ENCODE measurements around the gene ADAMTSL3.

Gene ADAMTSL3

GRCh38 chr15:83654379-83655236 lies 685 bp downstream of the ADAMTSL3 start:
- in situ Hi-C loops (cut with MboI; ENCODE audit: low sequenced_read_pairs), result no loop called here

DNA sequence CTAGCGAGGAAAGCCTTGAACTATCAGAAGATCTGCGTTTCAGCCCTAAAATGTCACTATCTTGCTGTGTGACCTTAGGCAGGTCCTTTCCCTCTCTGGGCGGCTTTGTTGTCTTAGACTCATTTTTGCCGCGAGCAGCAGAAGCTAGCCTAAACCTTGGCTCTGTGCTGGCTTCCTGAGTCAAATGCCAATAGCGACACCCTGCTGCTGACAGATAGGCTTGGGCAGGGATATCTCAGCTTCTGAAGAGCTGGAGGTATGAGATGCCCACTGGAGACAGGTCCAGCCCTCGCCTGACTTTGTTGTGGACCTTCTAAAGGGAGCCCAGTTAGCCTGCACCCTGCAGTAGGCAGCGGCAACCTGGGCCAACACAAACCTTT lies 1.3 kb downstream of the ADAMTSL3 start:
- in situ Hi-C loops (cut with MboI; ENCODE audit: low sequenced_read_pairs), result no loop called here

GRCh38 chr15:83656192-83656591 lies 2.3 kb downstream of the ADAMTSL3 start:
- in situ Hi-C loops (cut with MboI; ENCODE audit: low sequenced_read_pairs), result no loop called here

- in situ Hi-C loops (cut with MboI; ENCODE audit: low sequenced_read_pairs), result no loop called here
These were observed 3.1 kb downstream of the ADAMTSL3 start for GRCh38 chr15:83656943-83657528.

GRCh38 chr15:83657549-83657948 lies 3.6 kb downstream of the ADAMTSL3 start:
- in situ Hi-C loops (cut with MboI; ENCODE audit: low sequenced_read_pairs), result no loop called here

DNA sequence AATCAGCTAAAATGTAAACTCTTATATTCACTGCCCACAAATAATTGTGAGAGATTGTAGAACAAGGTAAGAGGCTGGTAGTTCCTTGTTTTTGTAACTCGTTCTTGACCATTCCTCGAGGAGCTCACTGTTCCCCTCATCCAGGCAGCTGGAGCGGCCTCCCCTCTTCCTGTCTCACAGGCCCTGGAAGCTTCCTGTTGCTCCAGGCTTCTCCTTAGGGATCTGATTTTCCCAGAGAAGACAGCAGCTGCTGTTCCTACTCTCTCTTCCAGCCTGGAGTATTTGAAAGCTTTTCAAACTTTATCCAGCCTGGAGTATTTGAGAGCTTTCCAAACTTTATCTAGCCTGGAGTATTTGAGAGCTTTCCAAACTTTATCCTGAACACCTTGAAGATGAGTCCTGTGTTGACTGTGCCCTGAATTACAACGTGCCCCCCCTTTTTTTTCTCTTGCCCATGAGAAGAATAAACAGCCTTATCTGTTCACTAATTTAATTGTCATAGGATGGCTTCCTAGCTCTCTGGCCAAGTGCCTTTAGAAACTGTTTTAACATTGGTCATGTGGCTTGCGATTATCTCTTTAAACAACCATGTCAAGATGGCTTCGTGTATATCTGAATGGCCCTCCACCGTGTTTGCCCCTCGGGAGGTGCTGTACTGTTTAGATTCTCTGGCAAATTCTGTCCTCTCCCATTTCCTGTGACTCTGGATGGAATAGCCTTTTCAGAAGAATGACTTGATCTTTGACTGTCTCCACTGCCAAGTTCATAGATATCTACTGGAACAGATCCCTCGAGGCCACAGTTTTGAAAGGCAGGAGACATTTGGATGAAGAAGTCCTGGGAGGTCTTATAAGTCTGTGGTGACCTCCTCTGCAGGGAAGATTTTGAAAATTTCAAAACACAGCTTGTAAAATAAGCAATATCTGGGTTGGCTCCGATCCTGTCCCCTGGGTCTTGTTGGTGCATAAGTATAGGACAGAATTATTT lies 4.8 kb downstream of the ADAMTSL3 start:
- in situ Hi-C loops (cut with MboI; ENCODE audit: low sequenced_read_pairs), result no loop called here

- in situ Hi-C loops (cut with MboI; ENCODE audit: low sequenced_read_pairs), result no loop called here
These were observed 5.5 kb downstream of the ADAMTSL3 start for GRCh38 chr15:83659417-83659812.

- in situ Hi-C loops (cut with MboI; ENCODE audit: low sequenced_read_pairs), result no loop called here
These were observed 11.6 kb downstream of the ADAMTSL3 start for GRCh38 chr15:83665480-83665879.

GRCh38 chr15:83670672-83671229 lies 16.8 kb downstream of the ADAMTSL3 start:
- in situ Hi-C loops (cut with MboI; ENCODE audit: low sequenced_read_pairs), result no loop called here

DNA sequence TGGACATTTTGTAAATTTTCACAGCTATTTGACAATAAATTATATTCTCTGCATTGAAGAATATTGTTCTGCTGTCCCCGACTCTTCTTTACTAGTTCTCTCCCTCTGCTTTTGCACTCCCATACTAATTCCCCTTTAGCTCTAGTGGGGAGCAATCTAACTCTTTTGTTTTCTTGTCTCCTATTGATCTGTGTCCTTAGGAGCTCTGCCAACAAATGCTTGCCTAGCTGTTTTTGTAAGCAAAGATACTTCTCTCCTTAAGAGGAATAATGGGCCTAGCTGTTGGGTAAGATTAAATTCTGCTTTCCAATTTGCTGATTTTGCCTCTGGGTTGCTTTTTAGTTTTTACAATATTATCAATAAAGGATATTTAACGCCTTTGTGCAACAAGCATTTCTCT lies 17.7 kb downstream of the ADAMTSL3 start:
- in situ Hi-C loops (cut with MboI; ENCODE audit: low sequenced_read_pairs), result no loop called here

GRCh38 chr15:83673385-83673784 lies 19.5 kb downstream of the ADAMTSL3 start:
- in situ Hi-C loops (cut with MboI; ENCODE audit: low sequenced_read_pairs), result no loop called here

GRCh38 chr15:83682476-83683088 lies 28.7 kb downstream of the ADAMTSL3 start:
- in situ Hi-C loops (cut with MboI; ENCODE audit: low sequenced_read_pairs), result no loop called here

- in situ Hi-C loops (cut with MboI; ENCODE audit: low sequenced_read_pairs), result no loop called here
These were observed 32.0 kb downstream of the ADAMTSL3 start for GRCh38 chr15:83685916-83686332.

GRCh38 chr15:83688201-83688600 lies 34.3 kb downstream of the ADAMTSL3 start:
- in situ Hi-C loops (cut with MboI; ENCODE audit: low sequenced_read_pairs), result no loop called here

GRCh38 chr15:83690676-83691075 lies 36.8 kb downstream of the ADAMTSL3 start:
- in situ Hi-C loops (cut with MboI; ENCODE audit: low sequenced_read_pairs), result no loop called here

DNA sequence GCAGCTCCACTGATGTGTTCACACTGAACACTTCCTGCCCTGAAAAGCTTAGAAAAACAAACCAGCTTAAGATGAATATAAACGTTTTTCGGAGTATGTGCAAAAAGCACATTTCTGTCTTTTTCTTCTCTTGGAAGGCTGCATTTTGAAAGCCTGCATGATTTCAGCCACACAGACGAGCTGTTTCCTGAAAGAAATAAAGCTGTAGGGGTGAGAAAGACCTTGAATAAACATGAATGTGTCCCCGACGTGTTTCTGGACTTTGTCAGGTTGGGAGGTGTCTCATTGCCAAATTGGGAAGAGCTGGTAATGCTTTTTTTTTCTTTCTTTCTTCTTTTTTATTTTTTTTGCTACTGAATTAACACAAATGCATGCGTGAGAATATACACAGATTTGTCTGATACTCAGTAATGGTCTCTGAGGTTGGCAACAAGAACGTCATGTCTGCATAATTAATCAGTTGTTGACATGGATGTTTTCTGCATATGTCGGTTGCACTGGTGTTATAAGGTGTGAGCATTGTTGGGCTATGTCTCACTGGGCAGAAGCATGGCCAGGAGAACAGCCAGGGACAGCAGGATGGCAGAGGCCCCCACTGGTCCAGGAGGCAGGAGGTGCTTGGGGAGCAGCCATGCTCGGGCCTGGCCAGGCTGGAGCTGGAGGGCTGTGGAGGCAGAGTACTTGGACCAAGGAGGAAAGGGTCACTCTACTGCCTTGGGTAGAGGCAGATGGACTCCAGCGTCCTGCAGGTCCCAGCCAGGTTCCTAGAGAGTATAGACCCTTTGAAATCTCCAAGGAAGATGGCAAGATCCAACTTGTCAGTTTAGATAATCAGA lies 39.0 kb downstream of the ADAMTSL3 start:
- in situ Hi-C loops (cut with MboI; ENCODE audit: low sequenced_read_pairs), result no loop called here

DNA sequence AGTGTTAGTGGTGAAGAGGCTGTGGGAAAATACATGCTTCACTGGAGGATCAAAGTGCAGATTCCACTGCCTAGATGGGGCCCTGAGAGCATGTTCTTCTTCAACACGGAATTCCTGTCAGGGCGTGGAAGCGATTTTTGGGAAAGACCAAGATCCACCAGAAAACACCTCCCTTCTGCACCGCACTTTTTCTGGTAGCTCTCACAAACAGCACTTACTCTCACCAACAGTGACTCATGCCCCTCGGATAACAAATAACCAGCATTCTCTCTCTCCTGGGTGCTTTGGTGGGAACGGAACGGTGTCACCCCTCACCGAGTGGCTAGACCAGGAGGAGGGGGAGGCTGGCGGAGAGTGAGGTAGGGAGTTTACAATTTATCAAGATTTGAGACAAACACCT lies 40.1 kb downstream of the ADAMTSL3 start:
- in situ Hi-C loops (cut with MboI; ENCODE audit: low sequenced_read_pairs), result no loop called here

DNA sequence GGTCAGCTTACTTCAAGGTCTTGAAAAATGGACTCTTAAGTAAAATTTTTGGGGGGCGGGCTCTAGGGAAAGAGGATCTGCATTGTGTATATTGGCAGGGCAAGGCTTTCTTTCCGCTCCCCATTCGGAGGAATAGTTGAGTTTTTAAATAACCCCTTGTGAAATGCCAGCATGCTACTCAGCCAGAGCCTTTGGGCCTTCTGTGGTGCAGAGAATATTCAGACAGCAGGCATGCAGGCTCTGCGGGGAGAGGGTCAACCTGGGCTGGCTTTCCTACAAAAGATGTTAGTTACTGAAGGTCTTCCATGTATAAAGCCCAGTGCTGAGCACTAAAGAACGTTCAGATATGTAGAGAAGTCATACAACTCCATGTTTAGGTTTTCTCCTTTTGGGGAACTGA lies 40.6 kb downstream of the ADAMTSL3 start:
- in situ Hi-C loops (cut with MboI; ENCODE audit: low sequenced_read_pairs), result no loop called here

DNA sequence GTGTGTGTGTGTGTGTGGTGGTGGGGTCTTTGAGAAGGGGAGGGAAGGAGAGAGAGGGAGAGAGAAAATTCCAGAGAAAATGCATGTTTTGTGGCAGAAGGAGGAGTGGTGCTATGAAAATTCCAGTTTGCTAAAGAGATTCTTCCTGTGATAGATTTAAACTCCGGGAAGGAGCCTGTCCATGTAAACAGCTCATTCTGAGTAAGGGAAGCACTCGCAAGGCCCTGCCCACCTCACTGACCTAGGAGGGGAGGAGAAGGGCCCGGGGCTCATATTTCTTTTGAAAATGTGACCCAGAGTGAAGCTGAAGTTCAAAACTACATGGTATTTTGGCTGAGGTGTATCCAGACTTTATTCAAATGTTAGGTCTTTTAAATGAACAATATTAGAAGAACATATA lies 41.3 kb downstream of the ADAMTSL3 start:
- in situ Hi-C loops (cut with MboI; ENCODE audit: low sequenced_read_pairs), result no loop called here
